ENCODE data around the gene ERN1. TPM values are rescaled to one million over a fixed set of nuclear protein-coding genes. Genes with fewer than 3 reads are reported as not detected.
A peak's percentile ranks its signal among the peaks of the same experiment; 100 is the strongest.

The ERN1 gene
- polyA plus RNA-seq, 1 donor from 2014 or later, result 2.3 TPM

DNA sequence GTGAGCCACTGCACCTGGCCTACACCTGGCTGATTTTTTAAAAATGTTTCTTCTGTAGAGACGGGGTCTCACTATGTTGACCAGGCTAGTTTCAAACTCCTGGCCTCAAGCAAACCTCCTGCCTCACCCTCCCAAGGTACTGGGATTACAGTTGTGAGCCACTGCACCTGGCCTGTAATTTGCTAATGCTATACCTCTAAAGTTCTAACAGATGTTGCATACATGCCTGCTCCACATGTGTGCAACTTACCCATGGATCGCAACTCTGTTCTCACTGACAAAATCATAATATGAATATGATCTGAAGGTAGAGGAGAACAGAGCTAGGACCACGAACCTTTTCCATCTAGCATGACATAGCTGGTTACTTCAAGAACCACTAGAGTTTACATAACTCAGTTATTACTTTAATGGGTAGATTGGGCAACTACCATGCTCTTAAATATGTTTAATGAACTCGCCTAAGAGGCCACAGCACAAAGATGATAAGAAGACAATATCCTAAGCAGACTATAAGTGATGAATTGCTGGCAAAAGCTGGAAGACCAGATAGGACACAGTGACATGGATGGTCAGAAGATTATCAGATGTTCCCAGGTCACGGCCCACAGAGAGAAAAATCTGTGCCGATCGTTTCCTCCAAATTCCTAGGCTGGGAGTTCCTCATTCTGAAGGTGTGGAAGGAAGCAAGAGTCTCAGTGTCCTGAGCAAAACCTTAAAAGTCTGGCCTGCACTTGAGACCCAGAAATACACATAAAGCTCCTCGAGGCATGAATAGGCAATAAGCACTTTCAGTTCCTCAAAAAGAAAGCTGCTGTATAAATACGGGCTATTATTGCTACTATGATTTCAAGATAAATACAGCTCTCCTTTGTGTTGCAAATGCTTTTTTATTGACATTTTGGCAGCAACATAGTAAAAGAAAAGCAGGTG is 55.9 kb downstream of the ERN1 start:
- Histone ChIP-seq H3K79me2 (replicated peaks; ENCODE audit: insufficient read depth, low read length) (no peaks in the 10 kb centered on the region), H3K9me2 (ENCODE audit: insufficient read depth, low read length) (no peaks in the 10 kb centered on the region), H3K36me3 (ENCODE audit: insufficient read depth, low read length) (peaks cover 6% of the 10 kb centered on the region), H2AFZ (ENCODE audit: low read depth, low read length) (no peak overlapping the region), H3K4me2 (ENCODE audit: low read length) (no peak overlapping the region), H3K9ac (ENCODE audit: low read length) (no peak overlapping the region), H3K9me3 (ENCODE audit: low read length) (peaks cover 5% of the 10 kb centered on the region), H4K20me1 (ENCODE audit: insufficient read depth) (no peaks in the 10 kb centered on the region), H3F3A (ENCODE audit: insufficient read depth, low read length, poor library complexity, severe bottlenecking) (no peaks in the 10 kb centered on the region), H3K27me3 (ENCODE audit: insufficient read depth, low read depth, low read length) (no peaks in the 10 kb centered on the region), H3K27ac (ENCODE audit: low read length) (no peak overlapping the region), H3K4me3 (ENCODE audit: low read length) (no peak overlapping the region)
- TF ChIP-seq EP300 (conservative IDR thresholded peaks at IDR 0.05; ENCODE audit: poor library complexity, severe bottlenecking) (peak; percentile 74), POLR2AphosphoS5 (IDR thresholded peaks at IDR 0.05) (peak; percentile 63)
- TF ChIP-seq, protein P1, sequence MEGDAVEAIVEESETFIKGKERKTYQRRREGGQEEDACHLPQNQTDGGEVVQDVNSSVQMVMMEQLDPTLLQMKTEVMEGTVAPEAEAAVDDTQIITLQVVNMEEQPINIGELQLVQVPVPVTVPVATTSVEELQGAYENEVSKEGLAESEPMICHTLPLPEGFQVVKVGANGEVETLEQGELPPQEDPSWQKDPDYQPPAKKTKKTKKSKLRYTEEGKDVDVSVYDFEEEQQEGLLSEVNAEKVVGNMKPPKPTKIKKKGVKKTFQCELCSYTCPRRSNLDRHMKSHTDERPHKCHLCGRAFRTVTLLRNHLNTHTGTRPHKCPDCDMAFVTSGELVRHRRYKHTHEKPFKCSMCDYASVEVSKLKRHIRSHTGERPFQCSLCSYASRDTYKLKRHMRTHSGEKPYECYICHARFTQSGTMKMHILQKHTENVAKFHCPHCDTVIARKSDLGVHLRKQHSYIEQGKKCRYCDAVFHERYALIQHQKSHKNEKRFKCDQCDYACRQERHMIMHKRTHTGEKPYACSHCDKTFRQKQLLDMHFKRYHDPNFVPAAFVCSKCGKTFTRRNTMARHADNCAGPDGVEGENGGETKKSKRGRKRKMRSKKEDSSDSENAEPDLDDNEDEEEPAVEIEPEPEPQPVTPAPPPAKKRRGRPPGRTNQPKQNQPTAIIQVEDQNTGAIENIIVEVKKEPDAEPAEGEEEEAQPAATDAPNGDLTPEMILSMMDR (IDR thresholded peaks at IDR 0.05; ENCODE audit: poor library complexity, severe bottlenecking), result no peak

DNA sequence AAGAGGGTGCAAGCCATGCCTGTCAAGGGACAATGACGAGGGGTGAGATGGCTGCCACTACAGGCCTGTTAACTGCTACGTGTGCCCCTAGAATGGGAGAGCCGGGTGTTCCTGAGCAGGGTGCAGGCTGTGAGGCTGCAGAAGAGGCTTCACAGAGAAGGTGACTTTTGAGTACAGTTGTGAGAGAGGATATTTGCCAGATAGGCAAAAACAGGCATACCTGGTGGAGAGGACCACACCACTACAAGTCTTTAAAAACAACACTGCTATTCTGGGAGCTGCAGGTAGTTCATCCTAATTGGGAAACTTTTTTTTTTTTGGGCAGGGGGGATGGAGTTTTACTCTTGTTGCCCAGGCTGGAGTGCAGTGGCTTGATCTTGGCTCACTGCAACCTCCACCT is 58.8 kb downstream of the ERN1 start:
- no peak overlapping the region for H3K4me2 ChIP-seq (ENCODE audit: low read length)
- no peak overlapping the region for H3K4me3 ChIP-seq (ENCODE audit: low read length)
- H4K20me1 ChIP-seq (ENCODE audit: insufficient read depth), result no peaks in the 10 kb centered on the region
- H3K27me3 ChIP-seq (ENCODE audit: insufficient read depth, low read depth, low read length), result no peaks in the 10 kb centered on the region
- H3K36me3 ChIP-seq (ENCODE audit: insufficient read depth, low read length), result peaks cover 14% of the 10 kb centered on the region
- no peaks in the 10 kb centered on the region for H3K79me2 ChIP-seq (replicated peaks; ENCODE audit: insufficient read depth, low read length)
- no peaks in the 10 kb centered on the region for H3K9me2 ChIP-seq (ENCODE audit: insufficient read depth, low read length)
- TF ChIP-seq SMC3 (conservative IDR thresholded peaks at IDR 0.05; ENCODE audit: poor library complexity) (no peak), TAF1 (IDR thresholded peaks at IDR 0.05; ENCODE audit: low read depth) (no peak), EZH2 (IDR thresholded peaks at IDR 0.05; ENCODE audit: borderline replicate concordance, insufficient read depth, low read length, poor library complexity, severe bottlenecking) (no peak), EP300 (conservative IDR thresholded peaks at IDR 0.05; ENCODE audit: poor library complexity, severe bottlenecking) (no peak), POLR2AphosphoS5 (IDR thresholded peaks at IDR 0.05) (no peak), RAD21 (conservative IDR thresholded peaks at IDR 0.05) (no peak)
- TF ChIP-seq, protein P2, sequence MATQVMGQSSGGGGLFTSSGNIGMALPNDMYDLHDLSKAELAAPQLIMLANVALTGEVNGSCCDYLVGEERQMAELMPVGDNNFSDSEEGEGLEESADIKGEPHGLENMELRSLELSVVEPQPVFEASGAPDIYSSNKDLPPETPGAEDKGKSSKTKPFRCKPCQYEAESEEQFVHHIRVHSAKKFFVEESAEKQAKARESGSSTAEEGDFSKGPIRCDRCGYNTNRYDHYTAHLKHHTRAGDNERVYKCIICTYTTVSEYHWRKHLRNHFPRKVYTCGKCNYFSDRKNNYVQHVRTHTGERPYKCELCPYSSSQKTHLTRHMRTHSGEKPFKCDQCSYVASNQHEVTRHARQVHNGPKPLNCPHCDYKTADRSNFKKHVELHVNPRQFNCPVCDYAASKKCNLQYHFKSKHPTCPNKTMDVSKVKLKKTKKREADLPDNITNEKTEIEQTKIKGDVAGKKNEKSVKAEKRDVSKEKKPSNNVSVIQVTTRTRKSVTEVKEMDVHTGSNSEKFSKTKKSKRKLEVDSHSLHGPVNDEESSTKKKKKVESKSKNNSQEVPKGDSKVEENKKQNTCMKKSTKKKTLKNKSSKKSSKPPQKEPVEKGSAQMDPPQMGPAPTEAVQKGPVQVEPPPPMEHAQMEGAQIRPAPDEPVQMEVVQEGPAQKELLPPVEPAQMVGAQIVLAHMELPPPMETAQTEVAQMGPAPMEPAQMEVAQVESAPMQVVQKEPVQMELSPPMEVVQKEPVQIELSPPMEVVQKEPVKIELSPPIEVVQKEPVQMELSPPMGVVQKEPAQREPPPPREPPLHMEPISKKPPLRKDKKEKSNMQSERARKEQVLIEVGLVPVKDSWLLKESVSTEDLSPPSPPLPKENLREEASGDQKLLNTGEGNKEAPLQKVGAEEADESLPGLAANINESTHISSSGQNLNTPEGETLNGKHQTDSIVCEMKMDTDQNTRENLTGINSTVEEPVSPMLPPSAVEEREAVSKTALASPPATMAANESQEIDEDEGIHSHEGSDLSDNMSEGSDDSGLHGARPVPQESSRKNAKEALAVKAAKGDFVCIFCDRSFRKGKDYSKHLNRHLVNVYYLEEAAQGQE (IDR thresholded peaks at IDR 0.05; ENCODE audit: borderline replicate concordance), result no peak
- TF ChIP-seq, protein P1 (IDR thresholded peaks at IDR 0.05; ENCODE audit: poor library complexity, severe bottlenecking), result no peak
- H3K27ac ChIP-seq (ENCODE audit: low read length), result no peak overlapping the region
- H3F3A ChIP-seq (ENCODE audit: insufficient read depth, low read length, poor library complexity, severe bottlenecking), result no peaks in the 10 kb centered on the region
- H3K9me3 ChIP-seq (ENCODE audit: low read length), result peaks cover 8% of the 10 kb centered on the region
- H3K9ac ChIP-seq (ENCODE audit: low read length), result no peak overlapping the region
- H2AFZ ChIP-seq (ENCODE audit: low read depth, low read length), result no peak overlapping the region

All from neural cell (in vitro differentiated cells).